Common myeloid progenitor, CD34-positive (primary cell): ENCODE data around the gene ABCC3.
A peak's percentile ranks its signal among the peaks of the same experiment; 100 is the strongest.

ENCODE experiments used
- CTCF ChIA-PET: fragments of 350-600 bp; sonication (Branson Sonifier 250); formaldehyde crosslinking; loops from one replicate; lab custom pipeline; 2021; ENCODE audit warnings: antibody characterized with exemption; lab: Charles Lee
- POLR2A ChIA-PET: fragments of 350-600 bp; sonication (Branson Sonifier 250); formaldehyde crosslinking; loops from one replicate; lab custom pipeline; 2021; ENCODE audit warnings: antibody characterized with exemption; lab: Charles Lee
- DNase-seq, 3 donors: peaks; one replicate each; pipeline versions ENCODE4 v3.0.0 to v3.0.0-alpha.2; 2013
- H3K27ac ChIP-seq, 2 experiments: 1 replicate in 1 of 2; 2 replicates in 1 of 2; pipeline ENCODE4 v1.7.0; 2013; ENCODE audit warnings: inconsistent platforms in 2 of 2, low read length in 2 of 2, mild to moderate bottlenecking in 2 of 2, low read depth in 1 of 2, moderate library complexity in 1 of 2; ENCODE audit not compliant: severe bottlenecking in 2 of 2, insufficient read depth in 1 of 2, poor library complexity in 1 of 2
- H3K27me3 ChIP-seq, 5 experiments: replicated peaks in 2 of 5; 1 replicate in 3 of 5; 2 replicates in 2 of 5; pipeline versions ENCODE4 v1.6.1 to v1.7.0; 2013; ENCODE audit warnings: low read length in 4 of 5, mild to moderate bottlenecking in 2 of 5, moderate library complexity in 2 of 5, inconsistent platforms in 1 of 5; ENCODE audit not compliant: insufficient read depth in 5 of 5, control insufficient read depth in 4 of 5
- H3K36me3 ChIP-seq, 4 experiments: 1 replicate in 2 of 4; 2 replicates in 2 of 4; pipeline versions ENCODE4 v1.6.1 to v1.7.0; 2013; ENCODE audit warnings: low read length in 3 of 4, control low read depth in 1 of 4, mild to moderate bottlenecking in 1 of 4; ENCODE audit not compliant: control insufficient read depth in 4 of 4, insufficient read depth in 4 of 4
- H3K4me1 ChIP-seq, 4 experiments: 1 replicate in 3 of 4; 2 replicates in 1 of 4; pipeline versions ENCODE4 v1.6.1 to v1.7.1; 2013; ENCODE audit warnings: low read length in 3 of 4, mild to moderate bottlenecking in 3 of 4, control low read depth in 1 of 4, inconsistent platforms in 1 of 4, moderate library complexity in 1 of 4; ENCODE audit not compliant: control insufficient read depth in 4 of 4, insufficient read depth in 4 of 4; ENCODE audit errors: control extremely low read depth in 1 of 4
- H3K4me3 ChIP-seq, 7 experiments: 1 replicate in 4 of 7; 2 replicates in 3 of 7; pipeline versions ENCODE4 v1.5.1 to v1.7.0; 2013; ENCODE audit warnings: mild to moderate bottlenecking in 7 of 7, low read length in 6 of 7, moderate library complexity in 6 of 7, inconsistent platforms in 2 of 7, low read depth in 2 of 7, control low read depth in 1 of 7; ENCODE audit not compliant: insufficient read depth in 4 of 7, control insufficient read depth in 1 of 7; ENCODE audit errors: extremely low read depth in 1 of 7
- H3K9me3 ChIP-seq, 5 experiments: 1 replicate in 4 of 5; 2 replicates in 1 of 5; pipeline versions ENCODE4 v1.6.1 to v1.7.1; 2013; ENCODE audit warnings: low read length in 4 of 5, mild to moderate bottlenecking in 2 of 5, inconsistent platforms in 1 of 5, low read depth in 1 of 5, moderate library complexity in 1 of 5; ENCODE audit not compliant: control insufficient read depth in 4 of 5, insufficient read depth in 2 of 5; ENCODE audit errors: control extremely low read depth in 1 of 5
- WGBS: methylation state at CpG from one replicate; pipeline ENCODE4 v1.1.5; 2013; ENCODE audit not compliant: insufficient coverage; 5-methylcytosine and 5-hydroxymethylcytosine counted together

Gene ABCC3

DNA sequence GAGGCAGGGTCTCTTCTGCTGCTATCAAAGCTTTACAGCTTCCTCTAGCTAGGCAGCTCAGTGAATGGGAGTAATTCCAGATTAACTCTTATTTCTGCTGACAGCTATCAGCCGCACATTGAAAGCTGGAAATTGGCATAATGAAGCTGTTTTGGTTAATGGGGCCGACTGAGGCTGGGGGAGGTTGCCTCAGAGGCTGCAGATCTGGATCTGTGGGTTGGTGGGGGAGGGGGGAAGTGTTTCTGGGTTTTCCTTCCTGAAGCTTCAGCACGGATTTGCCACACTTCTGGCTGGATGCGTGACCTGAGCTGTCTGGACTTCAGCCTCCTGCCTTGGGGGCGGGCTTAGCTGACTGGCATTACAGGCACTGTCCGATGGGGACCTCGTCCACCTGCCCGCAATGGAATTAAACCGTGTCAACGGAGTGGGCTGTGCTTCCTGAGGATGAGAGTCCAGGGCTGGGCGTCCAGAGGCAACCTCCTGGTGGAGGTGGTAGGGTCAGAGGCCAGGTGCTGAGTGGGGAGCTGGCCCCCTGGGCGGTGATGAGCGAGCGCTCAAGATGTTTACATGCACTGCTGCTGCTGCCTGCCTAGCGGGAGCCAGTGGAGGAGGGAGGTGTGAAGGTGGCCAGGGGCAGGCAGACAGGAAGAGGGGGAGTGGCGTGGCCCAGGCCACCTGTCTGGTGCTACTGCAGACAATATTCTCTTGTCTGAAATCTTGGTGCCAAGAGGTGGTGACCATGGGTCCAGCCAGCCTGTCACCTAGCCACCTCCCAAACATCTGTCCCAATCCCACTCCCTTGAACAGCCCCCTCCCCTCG, 6.7 kb upstream of the ABCC3 start:
- H3K4me3 ChIP-seq, result peak overlapping the region in 1 of 7 experiments; percentile 8
- DNase-seq, result peak in 1 of 3 donors; percentile 38
- WGBS, result 14% methylated on average over 14 of the region's 17 CpGs
- POLR2A ChIA-PET, result interaction anchor here (0.5 kb wide), 1 partner anchor 48 kb away, joined by 3 read pairs; no protein-coding TSS in a partner anchor
- no peaks in the 10 kb centered on the region for H3K36me3 ChIP-seq
- CTCF ChIA-PET, result interaction anchor here (0.6 to 20.1 kb wide), 26 partner anchors 8 to 200 kb away, joined by 3 to 325 read pairs (median 6); partner anchors contain the start of genes EPN3 and SPATA20
- H3K27ac ChIP-seq, result no peak overlapping the region
- H3K4me1 ChIP-seq, result peaks cover 0 to 14% (median 9%) of the 10 kb centered on the region in 4 experiments
- no peaks in the 10 kb centered on the region for H3K9me3 ChIP-seq
- H3K27me3 ChIP-seq, result peaks cover 0 to 42% (median 19%) of the 10 kb centered on the region in 5 experiments

DNA sequence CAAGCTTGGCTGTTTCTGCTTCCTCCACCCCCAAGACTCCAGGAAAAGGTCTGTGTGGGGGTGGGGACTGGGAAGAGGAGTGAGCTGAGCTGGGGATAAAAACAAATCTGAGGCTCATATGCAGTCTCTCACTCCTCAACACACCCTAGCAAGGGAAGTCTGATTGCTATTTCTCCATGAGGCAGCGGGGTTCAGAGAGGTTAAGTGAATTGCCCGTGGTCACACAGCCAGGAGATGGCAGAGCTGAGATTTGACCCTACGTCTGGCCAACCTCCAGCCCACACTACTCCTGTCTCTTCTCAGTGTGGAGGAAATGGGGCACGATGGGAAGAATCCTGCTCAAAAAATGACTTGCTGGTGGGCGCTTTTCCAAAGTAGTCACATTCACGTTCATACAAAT, 4.8 kb upstream of the ABCC3 start:
- H3K36me3 ChIP-seq, result no peaks in the 10 kb centered on the region
- 93% methylated on average over 2 of the region's 6 CpGs for WGBS
- POLR2A ChIA-PET, result interaction anchor here (0.6 to 1.2 kb wide), 4 partner anchors 10 to 75 kb away, joined by 3 to 6 read pairs (median 3); no protein-coding TSS in a partner anchor
- H3K4me3 ChIP-seq, result no peak overlapping the region
- peaks cover 0 to 22% (median 15%) of the 10 kb centered on the region in 4 experiments for H3K4me1 ChIP-seq
- peaks cover 3 to 61% (median 29%) of the 10 kb centered on the region in 5 experiments for H3K27me3 ChIP-seq
- no peak for DNase-seq
- CTCF ChIA-PET, result interaction anchor here (0.6 to 20.1 kb wide), 22 partner anchors 9 to 148 kb away, joined by 3 to 325 read pairs (median 7); partner anchors contain the start of gene SPATA20
- H3K27ac ChIP-seq, result no peak overlapping the region
- H3K9me3 ChIP-seq, result no peaks in the 10 kb centered on the region

DNA sequence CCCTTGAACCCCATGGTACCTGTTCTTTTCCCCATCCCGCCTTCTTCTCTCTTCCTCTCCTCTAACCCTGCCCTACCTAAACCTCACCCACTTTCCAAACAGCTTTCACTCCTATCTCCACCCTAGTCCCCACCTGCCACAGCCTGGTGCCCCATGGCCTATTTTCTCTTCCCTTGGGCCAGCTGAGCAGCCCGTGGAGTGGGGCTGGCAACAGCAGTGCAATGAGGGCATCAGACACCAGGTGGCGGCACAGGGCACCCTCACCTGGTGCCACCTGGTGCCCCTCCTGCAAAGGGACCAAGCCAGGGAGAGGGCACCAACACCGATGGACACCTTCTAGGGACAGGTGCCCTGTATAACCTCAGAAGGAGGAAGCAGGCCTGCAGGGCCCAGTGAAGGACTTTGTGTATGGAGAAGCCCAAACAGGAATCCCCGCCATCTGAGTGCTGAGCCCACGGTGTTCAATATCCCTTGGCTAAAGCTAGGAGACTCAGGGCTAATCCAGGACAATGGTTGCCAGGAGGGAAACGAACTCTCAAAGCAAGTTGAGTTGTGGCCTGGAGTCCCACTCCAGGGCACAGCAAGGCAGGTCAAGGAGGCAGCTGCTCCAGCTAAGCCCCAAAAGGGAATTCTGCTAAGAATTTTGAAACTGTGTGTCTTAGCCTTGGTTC, 4.0 kb upstream of the ABCC3 start:
- POLR2A ChIA-PET, result interaction anchor here (0.6 to 1.2 kb wide), 5 partner anchors 11 to 260 kb away, joined by 3 to 6 read pairs (median 3); no protein-coding TSS in a partner anchor

DNA sequence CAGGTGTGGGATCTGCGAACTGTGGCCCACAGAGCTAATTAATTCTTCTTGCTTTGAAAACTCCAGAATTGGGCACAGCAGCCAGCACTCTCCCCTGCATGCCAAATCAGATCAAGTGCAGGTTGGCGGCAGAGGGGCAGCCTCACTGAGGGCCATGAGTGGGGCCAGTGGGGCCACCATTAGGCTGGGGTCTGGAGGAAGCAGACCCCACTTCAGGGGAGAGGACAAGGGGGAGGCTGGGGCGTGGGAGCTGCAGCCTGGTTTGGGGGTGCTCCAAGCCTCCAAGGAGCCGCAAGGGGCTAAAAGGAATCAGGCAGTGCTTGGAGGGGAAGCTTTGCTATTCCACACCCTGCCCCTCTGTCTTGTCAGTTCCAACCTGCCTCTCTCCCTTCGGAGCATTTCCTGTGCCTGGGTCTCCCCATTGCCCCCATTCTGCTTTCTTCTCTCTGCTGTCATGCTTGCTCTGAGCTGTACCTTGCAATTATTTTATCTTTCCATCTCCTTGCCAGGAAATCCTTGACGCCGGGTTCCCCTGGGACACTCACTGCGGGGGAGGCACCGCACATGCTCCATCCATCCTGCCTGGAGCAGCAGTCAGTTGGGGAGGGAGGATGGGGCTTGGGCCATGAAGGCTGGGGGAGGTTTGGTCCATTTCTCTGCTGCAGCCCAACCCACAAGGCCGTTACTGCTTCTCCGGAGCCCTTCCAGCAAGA, 3.3 kb upstream of the ABCC3 start:
- no peak overlapping the region for H3K27ac ChIP-seq
- no peaks in the 10 kb centered on the region for H3K36me3 ChIP-seq
- peaks cover 3 to 76% (median 34%) of the 10 kb centered on the region in 5 experiments for H3K27me3 ChIP-seq
- H3K4me1 ChIP-seq, result peaks cover 0 to 26% (median 19%) of the 10 kb centered on the region in 4 experiments
- H3K4me3 ChIP-seq, result no peak overlapping the region
- CTCF ChIA-PET, result interaction anchor here (0.9 to 20.1 kb wide), 19 partner anchors 7 to 187 kb away, joined by 3 to 325 read pairs (median 7); partner anchors contain the start of gene SPATA20
- POLR2A ChIA-PET, result interaction anchor here (0.6 to 1.1 kb wide), 2 partner anchors 43 to 260 kb away, joined by 3 read pairs; no protein-coding TSS in a partner anchor
- no peak for DNase-seq
- WGBS, result 87% methylated on average over 7 of the region's 11 CpGs
- no peaks in the 10 kb centered on the region for H3K9me3 ChIP-seq

More for the DNA sequence above, 4.0 kb upstream of the ABCC3 start:
- Histone ChIP-seq H3K4me1 (peaks cover 0 to 26% (median 19%) of the 10 kb centered on the region in 4 experiments), H3K36me3 (no peaks in the 10 kb centered on the region), H3K27ac (no peak overlapping the region), H3K4me3 (no peak overlapping the region), H3K9me3 (no peaks in the 10 kb centered on the region), H3K27me3 (peaks cover 3 to 69% (median 31%) of the 10 kb centered on the region in 5 experiments)
- peak in 2 of 3 donors; percentile 45 to 52 for DNase-seq
- WGBS, result 56% methylated on average over 7 of the region's 7 CpGs
- CTCF ChIA-PET, result interaction anchor here (0.8 to 20.1 kb wide), 23 partner anchors 8 to 186 kb away, joined by 3 to 325 read pairs (median 7); partner anchors contain the start of gene SPATA20

DNA sequence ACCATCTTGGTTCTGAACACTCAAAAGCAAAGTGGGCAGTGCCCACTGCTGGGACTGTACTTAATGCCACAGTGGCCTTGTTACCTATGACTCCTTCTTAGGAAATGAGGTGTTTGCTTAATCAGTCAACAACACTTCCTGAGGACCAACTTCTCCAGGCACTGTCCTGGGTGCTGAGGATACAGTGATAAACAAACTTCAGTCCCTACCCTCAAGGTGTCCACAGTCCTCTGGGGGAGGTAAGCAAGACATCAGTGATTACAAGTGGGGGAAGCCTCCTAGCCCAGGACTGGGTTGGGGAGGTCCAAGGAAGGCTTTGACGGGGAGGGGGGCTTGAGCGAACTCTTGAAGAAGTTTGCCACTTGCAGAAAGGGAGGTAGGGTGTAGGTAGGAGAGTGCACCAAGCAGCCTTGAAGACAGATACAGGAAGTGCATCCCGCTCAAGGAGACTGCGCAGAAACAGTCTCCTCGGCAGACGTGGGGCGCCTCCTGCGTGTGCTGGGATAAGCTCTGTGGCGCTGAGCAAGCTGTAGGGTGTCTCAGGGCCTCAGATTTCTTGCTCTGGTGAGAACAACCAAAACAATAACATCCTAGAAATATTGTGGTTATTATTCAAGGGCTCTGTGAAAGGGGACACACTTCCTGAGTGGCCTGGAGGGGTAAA, 2.6 kb upstream of the ABCC3 start:
- Histone ChIP-seq H3K4me1 (peaks cover 0 to 26% (median 19%) of the 10 kb centered on the region in 4 experiments), H3K4me3 (no peak overlapping the region), H3K9me3 (no peaks in the 10 kb centered on the region), H3K36me3 (no peaks in the 10 kb centered on the region), H3K27me3 (peaks cover 3 to 80% (median 37%) of the 10 kb centered on the region in 5 experiments), H3K27ac (no peak overlapping the region)
- ChIA-PET POLR2A (no interaction called here), CTCF (interaction anchor here (1.0 to 20.1 kb wide), 13 partner anchors 7 to 91 kb away, joined by 3 to 325 read pairs (median 9); partner anchors contain the start of gene SPATA20)
- WGBS, result 100% methylated on average over 2 of the region's 9 CpGs
- no peak for DNase-seq

DNA sequence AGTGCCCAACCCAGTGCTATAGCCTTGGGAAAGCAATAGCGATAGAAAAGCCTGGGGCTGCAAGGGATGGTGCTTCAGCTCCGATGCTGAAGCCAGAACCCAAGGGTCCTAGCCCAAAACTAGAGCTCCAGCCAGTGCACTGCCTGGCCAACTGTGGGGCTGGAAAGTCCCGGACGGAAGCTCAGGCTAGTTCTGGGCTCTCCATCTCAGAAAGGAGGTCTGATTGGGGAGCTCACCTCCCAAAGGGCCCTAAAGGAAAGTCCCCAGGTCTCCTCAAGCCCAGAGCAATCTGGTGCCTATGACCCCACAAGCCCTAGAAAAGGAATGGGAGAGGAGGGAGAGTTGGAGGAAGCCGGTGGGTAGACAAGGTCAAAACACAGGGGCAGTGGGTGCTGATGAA, 2.0 kb upstream of the ABCC3 start:
- Histone ChIP-seq H3K36me3 (no peaks in the 10 kb centered on the region), H3K27ac (no peak overlapping the region), H3K9me3 (no peaks in the 10 kb centered on the region), H3K27me3 (peaks cover 3 to 77% (median 36%) of the 10 kb centered on the region in 5 experiments), H3K4me1 (peaks cover 0 to 22% (median 18%) of the 10 kb centered on the region in 4 experiments), H3K4me3 (no peak overlapping the region)
- ChIA-PET POLR2A (no interaction called here), CTCF (interaction anchor here (0.6 to 4.2 kb wide), 6 partner anchors 9 to 79 kb away, joined by 3 to 52 read pairs (median 3); no protein-coding TSS in a partner anchor)
- 90% methylated on average over 5 of the region's 5 CpGs for WGBS
- DNase-seq, result no peak
